ENCODE measurements around the gene FHOD1. TPM values are rescaled to one million over a fixed set of nuclear protein-coding genes. Genes with fewer than 3 reads are reported as not detected.

FHOD1 gene
- total and polyA plus RNA-seq, 2 of the 13 experiments (the other 11 are each of a cell fraction or from before 2014, with no cell fraction given): 20.0 to 20.8 TPM

DNA sequence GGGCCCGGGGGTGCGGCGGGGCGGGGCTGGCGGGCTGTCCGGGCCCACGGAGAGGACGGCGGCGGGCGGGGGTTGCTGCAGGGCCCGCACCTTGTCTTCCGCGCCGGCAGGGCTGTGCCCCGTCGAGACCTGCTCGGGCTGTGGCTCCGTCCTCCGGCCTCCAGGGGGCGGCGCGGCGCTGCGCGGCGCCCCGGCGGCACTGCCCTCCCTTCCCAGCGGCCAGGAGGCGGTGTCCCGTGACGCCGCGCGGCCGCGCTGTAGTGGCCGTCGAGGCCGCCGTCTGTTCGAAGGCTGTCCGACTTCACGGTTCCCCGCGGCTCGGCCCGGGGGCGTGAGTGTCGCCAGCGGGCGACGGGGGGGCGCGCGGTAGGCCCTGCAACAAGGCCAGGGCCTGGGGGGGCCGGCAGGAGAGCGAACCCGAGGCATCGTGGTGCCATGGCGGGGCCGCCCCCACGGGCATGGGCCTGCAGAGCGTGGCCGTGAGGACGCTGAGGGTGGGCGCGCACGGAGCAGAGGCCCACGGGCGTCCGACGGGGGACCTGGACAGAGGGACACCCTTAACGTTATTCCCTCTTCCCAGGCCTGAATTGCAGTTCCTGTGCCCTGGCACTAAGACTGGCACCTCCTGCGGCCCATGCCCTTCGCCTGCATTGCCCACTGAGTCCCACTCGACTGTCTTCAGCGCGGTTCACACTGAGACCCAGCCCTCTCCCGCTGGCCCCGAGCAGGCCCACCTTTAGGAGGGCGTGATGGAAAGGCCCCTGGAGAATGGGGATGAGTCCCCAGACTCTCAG lies 32.2 kb upstream of the FHOD1 start, which contains the start of gene PLEKHG4 (continued):
- TF ChIP-seq AFF4 (CRISPR knock-in tag; IDR thresholded peaks at IDR 0.05): no peak
- TF ChIP-seq ZC3H13 (CRISPR knock-in tag; IDR thresholded peaks at IDR 0.05): peak; percentile 86
- peak; percentile 96 for TF ChIP-seq ZNF407 (CRISPR knock-in tag; IDR thresholded peaks at IDR 0.05; ENCODE audit: not compliant biosample characterization)
- no peak for TF ChIP-seq PAF1 (CRISPR knock-in tag; IDR thresholded peaks at IDR 0.05)
- peak; percentile 75; the same call in 1 of the 2 replicates for TF ChIP-seq ZMYM2 (CRISPR knock-in tag; IDR thresholded peaks at IDR 0.05)
- peak; percentile 65; the same call in 1 of the 2 replicates for TF ChIP-seq ZBTB20 (CRISPR knock-in tag; IDR thresholded peaks at IDR 0.05; ENCODE audit: borderline replicate concordance, low read depth)
- peak; percentile 81; the same call in 1 of the 2 replicates for TF ChIP-seq ZBTB2 (CRISPR knock-in tag; IDR thresholded peaks at IDR 0.05; ENCODE audit: low read depth)
- TF ChIP-seq CERS6 (CRISPR knock-in tag; IDR thresholded peaks at IDR 0.05): peak; percentile 77; the same call in 1 of the 2 replicates
- peak; percentile 48 for TF ChIP-seq SRY (CRISPR knock-in tag; IDR thresholded peaks at IDR 0.05)
- no peak for TF ChIP-seq NFE2L1 (CRISPR knock-in tag; IDR thresholded peaks at IDR 0.05; ENCODE audit: borderline replicate concordance)
- TF ChIP-seq SP1 (IDR thresholded peaks at IDR 0.05): no peak
- TF ChIP-seq SP1 (CRISPR knock-in tag; IDR thresholded peaks at IDR 0.05): peak; percentile 51
- no peak for TF ChIP-seq ZNF317 (CRISPR knock-in tag; IDR thresholded peaks at IDR 0.05)
